Measurements from ENCODE around the gene NEMP1. TPM values are rescaled to one million over a fixed set of nuclear protein-coding genes. Genes with fewer than 3 reads are reported as not detected.
A peak's percentile ranks its signal among the peaks of the same experiment; 100 is the strongest.

The NEMP1 gene
- total and polyA plus RNA-seq, 2 of the 13 experiments (the other 11 are each of a cell fraction or from before 2014, with no cell fraction given) = 11.4 to 12.9 TPM

- TF ChIP-seq HNRNPK (IDR thresholded peaks at IDR 0.05; ENCODE audit: low read depth, low read length, poor library complexity, severe bottlenecking) (no peak), ZNF30 (CRISPR knock-in tag; IDR thresholded peaks at IDR 0.05) (peak; percentile 45; the same call in 1 of the 2 replicates), PAF1 (CRISPR knock-in tag; IDR thresholded peaks at IDR 0.05) (no peak), ZNF143 (CRISPR knock-in tag; IDR thresholded peaks at IDR 0.05) (no peak), SATB2 (CRISPR knock-in tag; IDR thresholded peaks at IDR 0.05) (no peak), KAT7 (CRISPR knock-in tag; IDR thresholded peaks at IDR 0.05; ENCODE audit: borderline replicate concordance) (no peak; the same call in 1 of the 2 replicates), ZNF607 (CRISPR knock-in tag; IDR thresholded peaks at IDR 0.05; ENCODE audit: borderline replicate concordance) (no peak), ZKSCAN5 (CRISPR knock-in tag; IDR thresholded peaks at IDR 0.05) (no peak), CREB1 (IDR thresholded peaks at IDR 0.05) (no peak), CREB1 (CRISPR knock-in tag; IDR thresholded peaks at IDR 0.05) (no peak), ARNT (IDR thresholded peaks at IDR 0.05) (no peak), THAP11 (CRISPR knock-in tag; IDR thresholded peaks at IDR 0.05) (0 out of 2 replicates have a peak, but pooled peaks have one; percentile 17), HNRNPLL (IDR thresholded peaks at IDR 0.05; ENCODE audit: low read depth, low read length, poor library complexity, severe bottlenecking) (no peak), MTERF4 (CRISPR knock-in tag; IDR thresholded peaks at IDR 0.05) (no peak), ZSCAN30 (CRISPR knock-in tag; IDR thresholded peaks at IDR 0.05) (no peak), MBD4 (IDR thresholded peaks at IDR 0.05; ENCODE audit: borderline replicate concordance, low read length) (no peak), NFE2L1 (CRISPR knock-in tag; IDR thresholded peaks at IDR 0.05; ENCODE audit: borderline replicate concordance) (no peak), ZNF564 (CRISPR knock-in tag; IDR thresholded peaks at IDR 0.05) (0 out of 2 replicates have a peak, but pooled peaks have one; percentile 47), ZNF275 (CRISPR knock-in tag; IDR thresholded peaks at IDR 0.05; ENCODE audit: borderline replicate concordance) (no peak), TBX2 (CRISPR knock-in tag; IDR thresholded peaks at IDR 0.05; ENCODE audit: borderline replicate concordance) (peak; percentile 28; the same call in 1 of the 2 replicates), U2AF1 (optimal IDR thresholded peaks at IDR 0.05; ENCODE audit: low read depth, low read length) (no peak), JARID2 (CRISPR knock-in tag; IDR thresholded peaks at IDR 0.05; ENCODE audit: insufficient replicate concordance) (no peak), PRPF4 (IDR thresholded peaks at IDR 0.05; ENCODE audit: low read depth, low read length, poor library complexity, severe bottlenecking) (no peak), TARDBP (CRISPR knock-in tag; IDR thresholded peaks at IDR 0.05) (no peak)
- TF ChIP-seq, protein P1, sequence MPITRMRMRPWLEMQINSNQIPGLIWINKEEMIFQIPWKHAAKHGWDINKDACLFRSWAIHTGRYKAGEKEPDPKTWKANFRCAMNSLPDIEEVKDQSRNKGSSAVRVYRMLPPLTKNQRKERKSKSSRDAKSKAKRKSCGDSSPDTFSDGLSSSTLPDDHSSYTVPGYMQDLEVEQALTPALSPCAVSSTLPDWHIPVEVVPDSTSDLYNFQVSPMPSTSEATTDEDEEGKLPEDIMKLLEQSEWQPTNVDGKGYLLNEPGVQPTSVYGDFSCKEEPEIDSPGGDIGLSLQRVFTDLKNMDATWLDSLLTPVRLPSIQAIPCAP (CRISPR knock-in tag; IDR thresholded peaks at IDR 0.05; ENCODE audit: low read depth) = no peak
- TF ChIP-seq, protein P2, sequence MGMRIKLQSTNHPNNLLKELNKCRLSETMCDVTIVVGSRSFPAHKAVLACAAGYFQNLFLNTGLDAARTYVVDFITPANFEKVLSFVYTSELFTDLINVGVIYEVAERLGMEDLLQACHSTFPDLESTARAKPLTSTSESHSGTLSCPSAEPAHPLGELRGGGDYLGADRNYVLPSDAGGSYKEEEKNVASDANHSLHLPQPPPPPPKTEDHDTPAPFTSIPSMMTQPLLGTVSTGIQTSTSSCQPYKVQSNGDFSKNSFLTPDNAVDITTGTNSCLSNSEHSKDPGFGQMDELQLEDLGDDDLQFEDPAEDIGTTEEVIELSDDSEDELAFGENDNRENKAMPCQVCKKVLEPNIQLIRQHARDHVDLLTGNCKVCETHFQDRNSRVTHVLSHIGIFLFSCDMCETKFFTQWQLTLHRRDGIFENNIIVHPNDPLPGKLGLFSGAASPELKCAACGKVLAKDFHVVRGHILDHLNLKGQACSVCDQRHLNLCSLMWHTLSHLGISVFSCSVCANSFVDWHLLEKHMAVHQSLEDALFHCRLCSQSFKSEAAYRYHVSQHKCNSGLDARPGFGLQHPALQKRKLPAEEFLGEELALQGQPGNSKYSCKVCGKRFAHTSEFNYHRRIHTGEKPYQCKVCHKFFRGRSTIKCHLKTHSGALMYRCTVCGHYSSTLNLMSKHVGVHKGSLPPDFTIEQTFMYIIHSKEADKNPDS (CRISPR knock-in tag; IDR thresholded peaks at IDR 0.05) = no peak
Observed at GRCh38 chr12:57110104-57111030, 31.8 kb upstream of the NEMP1 start (continued).

Measured in HepG2 (cell line).